Smooth muscle cell (in vitro differentiated cells): Measurements from ENCODE around the gene OIT3. TPM values are rescaled to one million over a fixed set of nuclear protein-coding genes. Genes with fewer than 3 reads are reported as not detected.
"Not testable (repeated sequence)": the region's sequence is repeated elsewhere in the genome, so short reads cannot be mapped to it uniquely, and the experiment has no call there.

Source experiments
- DNase-seq: peaks from one replicate; lab custom pipeline; 2025; ENCODE audit not compliant: unreplicated experiment; lab: John Stamatoyannopoulos, UW
- H2AFZ ChIP-seq: fragments of 200-600 bp; sonication (generic); 2 replicates; pipeline ENCODE4 v1.6.0; 2016; ENCODE audit warnings: antibody characterized with exemption, low read depth, mild to moderate bottlenecking
- H3F3A ChIP-seq: fragments of 200-600 bp; sonication (generic); 2 replicates; pipeline ENCODE4 v1.6.0; 2017; ENCODE audit warnings: antibody characterized with exemption, low read depth
- H3K27ac ChIP-seq: fragments of 200-600 bp; sonication (generic); 2 replicates; pipeline ENCODE4 v1.5.1; 2016; ENCODE audit warnings: low read depth, mild to moderate bottlenecking
- H3K27me3 ChIP-seq: fragments of 200-600 bp; sonication (generic); 2 replicates; pipeline ENCODE4 v1.6.1; 2016; ENCODE audit warnings: low read depth, mild to moderate bottlenecking
- H3K36me3 ChIP-seq: fragments of 200-600 bp; sonication (generic); 2 replicates; pipeline ENCODE4 v1.5.1; 2016; ENCODE audit warnings: low read depth
- H3K4me1 ChIP-seq: fragments of 200-600 bp; sonication (generic); 2 replicates; pipeline ENCODE4 v1.5.1; 2016; ENCODE audit warnings: low read depth
- H3K4me2 ChIP-seq: fragments of 200-600 bp; sonication (generic); 2 replicates; pipeline ENCODE4 v1.6.0; 2016; ENCODE audit warnings: mild to moderate bottlenecking
- H3K4me3 ChIP-seq: fragments of 200-600 bp; sonication (generic); 2 replicates; pipeline ENCODE4 v1.5.1; 2016; ENCODE audit warnings: mild to moderate bottlenecking
- H3K79me2 ChIP-seq: fragments of 200-600 bp; sonication (generic); 2 replicates; pipeline ENCODE4 v1.6.0; 2016; ENCODE audit warnings: low read depth, mild to moderate bottlenecking
- H3K9ac ChIP-seq: fragments of 200-600 bp; sonication (generic); 2 replicates; pipeline ENCODE4 v1.6.0; 2016; ENCODE audit warnings: low read depth
- H3K9me3 ChIP-seq: fragments of 200-600 bp; sonication (generic); replicated peaks from 2 replicates; pipeline ENCODE4 v1.5.1; 2016; ENCODE audit warnings: low read depth
- H4K20me1 ChIP-seq: fragments of 200-600 bp; sonication (generic); 2 replicates; pipeline ENCODE4 v1.6.0; 2016; ENCODE audit warnings: low read depth
- CTCF ChIP-seq: fragments of 200-600 bp; sonication (generic); IDR thresholded peaks from 2 replicates; pipeline ENCODE4 v1.5.1; 2017; ENCODE audit warnings: borderline replicate concordance, mild to moderate bottlenecking, antibody characterized with exemption; ENCODE audit not compliant: insufficient read depth, poor library complexity, severe bottlenecking
- WGBS: methylation state at CpG from one replicate; pipeline ENCODE4 v1.1.7; 2016; ENCODE audit warnings: low lambda C conversion rate; 5-methylcytosine and 5-hydroxymethylcytosine counted together
- polyA plus RNA-seq: library from polyadenylated mRNA; unstranded; fragments of >200 nt; fragmentation: Nextera tagmentation; extraction: Ambion mirVana; gene quantifications from 2 replicates; pipeline ENCODE4 v1.2.1, GENCODE V29; 2016
- total RNA-seq: library from RNA; depleted of rRNA; stranded (reverse); fragments of >200 nt; gene quantifications from 2 replicates; pipeline ENCODE4 v1.2.3, GENCODE V29; 2014

The OIT3 gene
- total and polyA plus RNA-seq, 2 experiments from 2014 or later: 0.08 TPM; not detected in 1

- Histone ChIP-seq H3K9ac (no peak overlapping the region), H3K9me3 (no peaks in the 10 kb centered on the region), H2AFZ (no peak overlapping the region), H3K4me2 (no peak overlapping the region), H3K4me3 (no peak overlapping the region), H3K36me3 (no peaks in the 10 kb centered on the region), H3K27me3 (no peaks in the 10 kb centered on the region), H3K79me2 (no peaks in the 10 kb centered on the region), H3F3A (no peaks in the 10 kb centered on the region), H3K27ac (no peak overlapping the region), H3K4me1 (no peaks in the 10 kb centered on the region), H4K20me1 (no peaks in the 10 kb centered on the region)
- DNase-seq: no peak
- no peak for TF ChIP-seq CTCF
- WGBS: 82% methylated on average over 4 of the region's 4 CpGs
Measured at GRCh38 chr10:72912736-72913135, 19.2 kb downstream of the OIT3 start.

- H3K79me2 ChIP-seq: no peaks in the 10 kb centered on the region
- no peaks in the 10 kb centered on the region for H3F3A ChIP-seq
- no peaks in the 10 kb centered on the region for H3K27me3 ChIP-seq
- WGBS: 83% methylated on average over 7 of the region's 7 CpGs
- no peaks in the 10 kb centered on the region for H3K36me3 ChIP-seq
- H3K9ac ChIP-seq: no peak overlapping the region
- no peaks in the 10 kb centered on the region for H3K9me3 ChIP-seq
- H3K4me1 ChIP-seq: no peaks in the 10 kb centered on the region
- H3K27ac ChIP-seq: no peak overlapping the region
- H2AFZ ChIP-seq: no peak overlapping the region
- no peak overlapping the region for H3K4me2 ChIP-seq
- H4K20me1 ChIP-seq: no peaks in the 10 kb centered on the region
- no peak for DNase-seq
- no peak for TF ChIP-seq CTCF
- H3K4me3 ChIP-seq: no peak overlapping the region
Measured at GRCh38 chr10:72913287-72913686, 19.7 kb downstream of the OIT3 start.

- not testable (repeated sequence) for H3K79me2 ChIP-seq, H3K9ac ChIP-seq, H3K36me3 ChIP-seq, H3K27ac ChIP-seq, H3K9me3 ChIP-seq, H3F3A ChIP-seq, DNase-seq, H3K4me1 ChIP-seq, H2AFZ ChIP-seq, H3K27me3 ChIP-seq, H4K20me1 ChIP-seq, H3K4me2 ChIP-seq, H3K4me3 ChIP-seq
- 97% methylated on average over 3 of the region's 3 CpGs for WGBS
Measured at GRCh38 chr10:72917201-72917600, 23.7 kb downstream of the OIT3 start.

- WGBS: 93% methylated on average over 2 of the region's 2 CpGs
- H3K27me3 ChIP-seq, H3K79me2 ChIP-seq, H3K9me3 ChIP-seq, H3K4me2 ChIP-seq, DNase-seq, H3F3A ChIP-seq, H3K36me3 ChIP-seq, H3K9ac ChIP-seq, H3K4me1 ChIP-seq, H3K4me3 ChIP-seq, H2AFZ ChIP-seq, H3K27ac ChIP-seq, H4K20me1 ChIP-seq: not testable (repeated sequence)
Measured at GRCh38 chr10:72917803-72918332, 24.3 kb downstream of the OIT3 start.

- Histone ChIP-seq H3K4me2 (no peak overlapping the region), H3K4me1 (no peaks in the 10 kb centered on the region), H4K20me1 (no peaks in the 10 kb centered on the region), H3K9me3 (no peaks in the 10 kb centered on the region), H3K27ac (no peak overlapping the region), H3K4me3 (no peak overlapping the region), H3K79me2 (no peaks in the 10 kb centered on the region), H3K36me3 (no peaks in the 10 kb centered on the region), H3K27me3 (no peaks in the 10 kb centered on the region), H3K9ac (no peak overlapping the region), H2AFZ (no peak overlapping the region), H3F3A (no peaks in the 10 kb centered on the region)
- WGBS: 91% methylated on average over 8 of the region's 8 CpGs
- TF ChIP-seq CTCF: no peak
- no peak for DNase-seq
Measured at GRCh38 chr10:72918352-72918751, 24.8 kb downstream of the OIT3 start.

- H3K27me3 ChIP-seq, H3K9me3 ChIP-seq, H4K20me1 ChIP-seq, H3K79me2 ChIP-seq, H3F3A ChIP-seq, H3K4me1 ChIP-seq, H3K4me3 ChIP-seq, H2AFZ ChIP-seq, H3K9ac ChIP-seq, H3K4me2 ChIP-seq, H3K27ac ChIP-seq, DNase-seq, H3K36me3 ChIP-seq: not testable (repeated sequence)
- 92% methylated on average over 1 of the region's 1 CpG for WGBS
Measured at GRCh38 chr10:72921147-72921683, 27.7 kb downstream of the OIT3 start.
